GM12801 (cell line): ENCODE measurements around the gene VIPR2.

Experiments used
- CTCF ChIP-seq: IDR thresholded peaks from one replicate; pipeline ENCODE4 v1.5.1; 2011; ENCODE audit warnings: control low read depth; ENCODE audit not compliant: insufficient read length; ENCODE audit errors: extremely low read depth

Gene VIPR2

GRCh38 chr7:159146084-159146858 is 1.6 kb upstream of the VIPR2 start:
- no peak for TF ChIP-seq CTCF

- TF ChIP-seq CTCF: no peak
Observed at GRCh38 chr7:159145490-159145855, 806 bp upstream of the VIPR2 start.

GRCh38 chr7:159143780-159144757 is 598 bp downstream of the VIPR2 start:
- TF ChIP-seq CTCF: no peak

GRCh38 chr7:159142730-159143129 is 1.9 kb downstream of the VIPR2 start:
- TF ChIP-seq CTCF: no peak

GRCh38 chr7:159142199-159142598 is 2.5 kb downstream of the VIPR2 start:
- TF ChIP-seq CTCF: no peak

- TF ChIP-seq CTCF: no peak
Observed at GRCh38 chr7:159141660-159142059, 3.0 kb downstream of the VIPR2 start.

- no peak for TF ChIP-seq CTCF
Observed at GRCh38 chr7:159141167-159141566, 3.5 kb downstream of the VIPR2 start.
